Superior temporal gyrus (tissue), 1 donor: ENCODE measurements around the gene OVOL1.
"Not testable (repeated sequence)": the region's sequence is repeated elsewhere in the genome, so short reads cannot be mapped to it uniquely, and the experiment has no call there.

Experiments used
- DNase-seq: peaks from one replicate; pipeline ENCODE4 v3.0.0-alpha.2; 2016; ENCODE audit errors: extremely low spot score

The OVOL1 gene

GRCh38 chr11:65814986-65815565, 28.2 kb downstream of the OVOL1 start:
- DNase-seq = no peak

- no peak for DNase-seq
Observed at GRCh38 chr11:65816696-65817095, 29.8 kb downstream of the OVOL1 start.

GRCh38 chr11:65817312-65817834, 30.5 kb downstream of the OVOL1 start:
- peak; percentile 23 for DNase-seq

GRCh38 chr11:65817835-65818680, 31.2 kb downstream of the OVOL1 start:
- peak; percentile 93 for DNase-seq

- DNase-seq = no peak
Observed at GRCh38 chr11:65821107-65821506, 34.2 kb downstream of the OVOL1 start.

GRCh38 chr11:65822776-65823528, 36.1 kb downstream of the OVOL1 start:
- DNase-seq = no peak

GRCh38 chr11:65826984-65827735, 40.3 kb downstream of the OVOL1 start:
- DNase-seq = no peak

GRCh38 chr11:65829459-65829858, 42.6 kb downstream of the OVOL1 start:
- no peak for DNase-seq

- not testable (repeated sequence) for DNase-seq
Observed at GRCh38 chr11:65832231-65832630, 45.4 kb downstream of the OVOL1 start.

GRCh38 chr11:65833297-65834030, 46.6 kb downstream of the OVOL1 start, which contains the start of gene SNX32:
SNX32 (plus strand) TSS chr11:65833963; CDS start chr11:65834066, 103 bp downstream.
- peak; percentile 98 for DNase-seq

GRCh38 chr11:65834202-65834601, 47.3 kb downstream of the OVOL1 start:
- no peak for DNase-seq

- DNase-seq = no peak
Observed at GRCh38 chr11:65842144-65842543, 55.3 kb downstream of the OVOL1 start.

GRCh38 chr11:65843811-65844210, 56.9 kb downstream of the OVOL1 start:
- DNase-seq = no peak

GRCh38 chr11:65844231-65844872, 57.5 kb downstream of the OVOL1 start:
- DNase-seq = no peak
